Measurements from ENCODE around the gene MARVELD2. TPM values are rescaled to one million over a fixed set of nuclear protein-coding genes. Genes with fewer than 3 reads are reported as not detected.

MARVELD2 gene
- total and polyA plus RNA-seq, 4 donors: 5.6 to 39.6 (median 15.9) TPM

GRCh38 chr5:69489246-69489645, 74.3 kb downstream of the MARVELD2 start:
- TF ChIP-seq CTCF (IDR thresholded peaks at IDR 0.05; ENCODE audit: control extremely low read depth, extremely low read depth): no peak
- Histone ChIP-seq H3K27ac (ENCODE audit: low read depth in 1 of 2, low read length in 1 of 2) (no peak overlapping the region), H3K27me3 (ENCODE audit: control insufficient read depth in 3 of 3, insufficient read depth in 3 of 3, low read length in 2 of 3) (peaks cover 0 to 33% (median 23%) of the 10 kb centered on the region in 3 donors), H3K4me1 (ENCODE audit: control insufficient read depth in 5 of 5, insufficient read depth in 5 of 5, low read length in 5 of 5) (peaks cover 0 to 17% (median 0%) of the 10 kb centered on the region in 5 donors), H3K4me3 (no peak overlapping the region), H3K9ac (ENCODE audit: insufficient read depth in 1 of 2, low read length in 2 of 2) (no peak overlapping the region), H3K9me3 (ENCODE audit: control insufficient read depth in 4 of 4, insufficient read depth in 3 of 4, low read length in 3 of 4) (no peaks in the 10 kb centered on the region), H3K36me3 (ENCODE audit: control insufficient read depth in 4 of 4, insufficient read depth in 4 of 4, low read length in 4 of 4) (no peaks in the 10 kb centered on the region)
- no peak for ATAC-seq (ENCODE audit: insufficient read depth, low FRiP score)
- DNase-seq: no peak
- WGBS, 2 donors: 55 to 69% methylated on average over 4 of the region's 4 CpGs

GRCh38 chr5:69491027-69491426, 76.1 kb downstream of the MARVELD2 start:
- Histone ChIP-seq H3K36me3 (ENCODE audit: control insufficient read depth in 4 of 4, insufficient read depth in 4 of 4, low read length in 4 of 4) (no peaks in the 10 kb centered on the region), H3K9ac (ENCODE audit: insufficient read depth in 1 of 2, low read length in 2 of 2) (no peak overlapping the region), H3K4me3 (no peak overlapping the region), H3K9me3 (ENCODE audit: control insufficient read depth in 4 of 4, insufficient read depth in 3 of 4, low read length in 3 of 4) (no peaks in the 10 kb centered on the region), H3K4me1 (ENCODE audit: control insufficient read depth in 5 of 5, insufficient read depth in 5 of 5, low read length in 5 of 5) (peaks cover 0 to 17% (median 0%) of the 10 kb centered on the region in 5 donors), H3K27ac (ENCODE audit: low read depth in 1 of 2, low read length in 1 of 2) (no peak overlapping the region), H3K27me3 (ENCODE audit: control insufficient read depth in 3 of 3, insufficient read depth in 3 of 3, low read length in 2 of 3) (peaks cover 0 to 42% (median 39%) of the 10 kb centered on the region in 3 donors)
- 53 to 81% methylated on average over 2 of the region's 2 CpGs for WGBS, 2 donors
- no peak for ATAC-seq (ENCODE audit: insufficient read depth, low FRiP score)
- TF ChIP-seq CTCF (IDR thresholded peaks at IDR 0.05; ENCODE audit: control extremely low read depth, extremely low read depth): no peak
- DNase-seq: no peak

- H3K4me3 ChIP-seq: peak overlapping the region; percentile 81
- peak overlapping the region; percentile 25 to 58 for H3K9ac ChIP-seq (ENCODE audit: insufficient read depth in 1 of 2, low read length in 2 of 2)
- no peaks in the 10 kb centered on the region for H3K36me3 ChIP-seq (ENCODE audit: control insufficient read depth in 4 of 4, insufficient read depth in 4 of 4, low read length in 4 of 4)
- H3K27me3 ChIP-seq (ENCODE audit: control insufficient read depth in 3 of 3, insufficient read depth in 3 of 3, low read length in 2 of 3): peaks cover 0 to 42% (median 39%) of the 10 kb centered on the region in 3 donors
- H3K4me1 ChIP-seq (ENCODE audit: control insufficient read depth in 5 of 5, insufficient read depth in 5 of 5, low read length in 5 of 5): peaks cover 0 to 20% (median 0%) of the 10 kb centered on the region in 5 donors
- WGBS, 2 donors: 12 to 25% methylated on average over 14 to 17 of the region's 17 CpGs
- ATAC-seq (ENCODE audit: insufficient read depth, low FRiP score) (no peak), DNase-seq (peak in 1 of 3 donors; percentile 18)
- H3K27ac ChIP-seq (ENCODE audit: low read depth in 1 of 2, low read length in 1 of 2): peak overlapping the region in 1 of 2 donors; percentile 98
- no peaks in the 10 kb centered on the region for H3K9me3 ChIP-seq (ENCODE audit: control insufficient read depth in 4 of 4, insufficient read depth in 3 of 4, low read length in 3 of 4)
- no peak for TF ChIP-seq CTCF (IDR thresholded peaks at IDR 0.05; ENCODE audit: control extremely low read depth, extremely low read depth)
These were observed 77.0 kb downstream of the MARVELD2 start for GRCh38 chr5:69491838-69492390.
